ENCODE measurements around the gene GRAP. TPM values are rescaled to one million over a fixed set of nuclear protein-coding genes. Genes with fewer than 3 reads are reported as not detected.
"Not testable (repeated sequence)": the region's sequence is repeated elsewhere in the genome, so short reads cannot be mapped to it uniquely, and the experiment has no call there.

Gene GRAP
- 10 to 100 TPM; 31.9 to 85.5 (median 45.6) TPM for total RNA-seq
- polyA plus RNA-seq, result 100 to 1,000 TPM in 1 of 2 donors, 10 to 100 TPM in 1; 97.6 to 162 TPM
- total RNA-seq, result 64.7 reads per million, percentile 76 among the genes with 10 or more reads in this experiment

DNA sequence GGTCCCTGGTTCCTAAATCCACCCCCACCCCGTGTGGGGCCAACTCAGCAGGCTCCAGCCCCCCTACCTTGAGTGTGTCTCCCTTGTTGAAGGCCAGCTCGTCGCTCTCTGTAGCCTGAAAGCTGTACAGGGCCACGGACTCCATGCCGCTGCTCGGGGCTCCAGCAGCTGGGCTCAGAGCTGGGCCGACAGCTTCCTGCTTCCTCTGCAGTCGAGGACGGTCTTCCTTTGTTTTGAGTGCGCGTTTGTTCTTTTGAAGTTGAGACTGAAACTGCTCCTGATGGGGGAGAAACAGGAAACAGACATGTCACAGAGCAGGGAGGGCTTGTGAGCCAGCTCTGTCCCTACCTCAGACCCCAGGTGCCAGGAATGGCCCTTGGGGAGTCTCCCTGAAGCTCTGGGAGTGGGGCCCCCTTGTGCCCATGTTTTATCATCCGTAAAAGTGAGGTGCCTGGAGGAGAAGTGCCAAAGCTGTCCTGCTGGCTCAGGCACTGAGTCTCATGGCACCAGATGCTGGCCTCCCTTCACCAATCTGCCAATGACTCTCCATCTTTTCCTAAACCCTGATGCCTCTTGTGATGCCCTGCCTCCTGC, at the start of gene GRAP:
GRAP (minus strand) TSS at position 176 of the 594 bp plus-strand sequence; CDS start at position 145, 31 bp downstream.
- H3K9me3 Mint-ChIP-seq; H3K27ac Mint-ChIP-seq; H3K4me3 Mint-ChIP-seq; H3K27ac ChIP-seq (ENCODE audit: low read depth, low read length); intact Hi-C loops (cut with micrococcal nuclease); H3K9me3 ChIP-seq (ENCODE audit: control insufficient read depth in 2 of 3, low read length in 3 of 3); H3K36me3 Mint-ChIP-seq; H3K4me3 ChIP-seq (ENCODE audit: low read length); DNase-seq; H3K4me1 ChIP-seq (ENCODE audit: control insufficient read depth in 2 of 2, insufficient read depth in 2 of 2, low read length in 2 of 2); CTCF ChIA-PET; H3K27me3 ChIP-seq (ENCODE audit: control insufficient read depth in 2 of 2, insufficient read depth in 2 of 2, low read length in 2 of 2); POLR2A ChIA-PET; H3K4me1 Mint-ChIP-seq; H3K27me3 Mint-ChIP-seq; H3K36me3 ChIP-seq (ENCODE audit: control insufficient read depth in 2 of 3, insufficient read depth in 3 of 3, low read length in 3 of 3): not testable (repeated sequence)
- ATAC-seq, result peak; percentile 86

DNA sequence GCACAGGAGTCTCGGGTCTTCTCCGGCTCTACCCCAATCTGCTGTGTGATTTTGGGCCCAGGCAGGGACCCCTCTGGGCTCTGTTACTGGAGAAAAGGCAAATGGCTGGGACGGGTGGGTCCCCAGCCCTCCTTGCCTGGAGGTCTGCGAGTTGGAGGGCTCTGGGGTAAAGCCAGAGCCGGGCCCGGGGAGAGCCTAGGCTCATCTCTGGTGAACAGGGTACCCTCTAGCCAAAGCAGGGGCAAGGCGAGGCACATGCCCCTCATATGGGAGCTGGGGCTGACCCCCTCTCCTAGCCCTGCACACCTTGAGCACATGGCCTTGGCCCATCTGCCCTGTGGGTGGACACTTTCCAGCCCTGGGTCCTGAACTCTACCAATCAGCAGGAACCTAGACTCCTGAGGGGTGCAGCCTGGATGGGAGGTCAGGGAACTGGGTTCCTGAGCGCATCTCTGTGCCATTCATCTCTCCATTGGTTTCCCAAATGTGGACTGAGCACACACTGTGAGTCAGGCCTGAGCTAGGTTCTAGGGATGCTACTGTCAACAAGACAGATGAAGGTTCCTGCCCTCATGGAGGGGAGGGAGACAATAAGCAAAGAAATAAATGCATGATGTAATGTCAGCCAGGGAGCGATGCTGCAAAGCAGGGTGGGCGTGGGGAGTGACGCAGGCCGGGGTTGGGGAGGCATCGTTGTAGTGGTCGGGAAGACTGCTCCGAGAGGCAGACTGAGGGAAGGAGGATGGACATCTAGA, 47.1 kb upstream of the GRAP start:
- POLR2A ChIA-PET; ATAC-seq; CTCF ChIA-PET; H3K27me3 ChIP-seq (ENCODE audit: control insufficient read depth in 2 of 2, insufficient read depth in 2 of 2, low read length in 2 of 2); DNase-seq; H3K36me3 Mint-ChIP-seq; H3K4me1 ChIP-seq (ENCODE audit: control insufficient read depth in 2 of 2, insufficient read depth in 2 of 2, low read length in 2 of 2); H3K27ac Mint-ChIP-seq; H3K27ac ChIP-seq (ENCODE audit: low read depth, low read length); H3K27me3 Mint-ChIP-seq; H3K4me3 Mint-ChIP-seq; H3K9me3 ChIP-seq (ENCODE audit: control insufficient read depth in 2 of 3, low read length in 3 of 3); H3K36me3 ChIP-seq (ENCODE audit: control insufficient read depth in 2 of 3, insufficient read depth in 3 of 3, low read length in 3 of 3); H3K9me3 Mint-ChIP-seq; H3K4me3 ChIP-seq (ENCODE audit: low read length); H3K4me1 Mint-ChIP-seq; intact Hi-C loops (cut with micrococcal nuclease): not testable (repeated sequence)

DNA sequence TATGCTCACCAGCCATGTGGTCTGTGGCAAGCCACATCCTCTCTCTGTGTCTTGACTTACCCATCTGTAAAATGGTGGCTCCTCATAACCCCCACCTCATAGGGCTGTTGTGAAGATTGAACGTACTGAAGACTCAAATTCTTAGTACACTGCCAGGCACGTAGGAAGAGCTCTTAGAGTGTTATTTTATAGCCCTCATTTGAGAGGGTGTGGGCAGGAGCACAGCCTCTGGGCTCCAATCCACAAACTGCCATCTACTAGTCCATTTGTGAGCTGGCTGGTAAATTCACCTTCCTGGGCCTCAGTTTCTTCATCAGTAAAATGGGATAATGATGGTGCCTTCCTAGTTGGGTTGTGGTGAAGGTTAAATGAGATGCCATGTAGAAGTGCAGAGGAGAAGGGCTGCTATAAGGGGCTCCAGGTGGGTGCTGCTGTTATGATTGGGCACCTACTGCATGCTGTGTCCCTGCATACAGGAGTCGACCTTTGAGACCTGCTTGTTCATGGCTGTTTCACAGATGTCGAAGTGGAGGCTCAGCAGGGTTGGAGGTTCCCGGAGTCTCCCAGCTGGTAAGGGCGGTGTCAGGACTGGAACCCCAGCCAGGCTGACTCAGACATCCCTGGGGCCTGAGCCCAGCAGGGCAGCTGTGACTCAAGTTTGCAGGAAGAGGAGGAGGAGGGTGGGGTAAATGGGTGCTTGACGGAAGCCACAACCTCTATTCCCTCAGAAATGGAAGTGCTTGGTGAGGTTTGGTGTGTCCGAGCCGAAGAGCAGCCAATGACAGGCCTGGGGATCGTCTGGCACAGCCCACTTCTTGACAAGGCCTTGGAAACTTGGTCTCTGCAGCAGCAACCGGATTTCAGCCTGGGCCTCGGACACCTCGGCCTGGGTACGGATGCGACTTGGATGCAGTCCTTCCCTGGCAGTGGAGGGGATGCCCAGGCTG, 46.3 kb upstream of the GRAP start:
- H3K36me3 Mint-ChIP-seq; H3K9me3 Mint-ChIP-seq; H3K36me3 ChIP-seq (ENCODE audit: control insufficient read depth in 2 of 3, insufficient read depth in 3 of 3, low read length in 3 of 3); H3K4me1 Mint-ChIP-seq; H3K4me3 ChIP-seq (ENCODE audit: low read length); intact Hi-C loops (cut with micrococcal nuclease); H3K9me3 ChIP-seq (ENCODE audit: control insufficient read depth in 2 of 3, low read length in 3 of 3); H3K27ac ChIP-seq (ENCODE audit: low read depth, low read length); H3K27ac Mint-ChIP-seq; H3K27me3 Mint-ChIP-seq; H3K4me3 Mint-ChIP-seq; POLR2A ChIA-PET; DNase-seq; H3K4me1 ChIP-seq (ENCODE audit: control insufficient read depth in 2 of 2, insufficient read depth in 2 of 2, low read length in 2 of 2); ATAC-seq; CTCF ChIA-PET; H3K27me3 ChIP-seq (ENCODE audit: control insufficient read depth in 2 of 2, insufficient read depth in 2 of 2, low read length in 2 of 2): not testable (repeated sequence)

DNA sequence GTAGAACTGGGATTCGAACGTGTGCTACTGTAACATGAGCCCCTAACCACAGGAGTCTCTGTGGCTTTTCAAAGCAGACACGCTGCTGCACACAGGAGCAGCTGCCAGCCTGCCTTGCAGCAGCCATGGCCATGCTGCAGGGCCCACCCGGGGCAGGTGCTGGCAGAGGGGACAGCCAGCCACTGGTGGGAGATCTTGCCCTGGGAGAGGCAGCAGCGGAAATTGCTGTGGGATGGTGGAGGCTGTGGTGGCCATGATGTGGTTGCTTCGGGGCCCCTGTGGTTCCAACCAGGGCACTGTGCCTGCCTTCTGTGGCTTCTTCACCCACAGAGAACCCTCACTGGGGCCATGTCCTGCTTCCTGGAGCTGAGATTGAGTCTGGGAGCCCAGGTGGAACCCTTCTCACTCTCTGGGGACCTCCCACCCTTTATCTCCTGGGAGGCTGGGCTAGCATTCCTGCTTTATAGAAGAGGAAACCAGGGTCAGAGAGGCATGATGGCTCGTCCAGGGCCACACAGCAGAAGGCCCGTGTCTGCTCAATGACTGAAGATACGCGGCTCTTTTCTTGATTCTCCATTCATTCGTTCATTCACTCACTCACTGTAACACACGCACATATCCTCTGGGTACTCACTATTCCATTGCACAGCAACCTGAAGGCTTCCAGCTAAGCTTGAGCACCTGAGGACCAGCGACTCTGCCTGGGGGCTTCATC, 43.5 kb upstream of the GRAP start:
- H3K4me3 Mint-ChIP-seq; H3K27me3 ChIP-seq (ENCODE audit: control insufficient read depth in 2 of 2, insufficient read depth in 2 of 2, low read length in 2 of 2); H3K27me3 Mint-ChIP-seq; H3K27ac Mint-ChIP-seq; H3K9me3 Mint-ChIP-seq; H3K4me1 ChIP-seq (ENCODE audit: control insufficient read depth in 2 of 2, insufficient read depth in 2 of 2, low read length in 2 of 2); H3K36me3 ChIP-seq (ENCODE audit: control insufficient read depth in 2 of 3, insufficient read depth in 3 of 3, low read length in 3 of 3); H3K4me3 ChIP-seq (ENCODE audit: low read length); H3K4me1 Mint-ChIP-seq; intact Hi-C loops (cut with micrococcal nuclease); H3K27ac ChIP-seq (ENCODE audit: low read depth, low read length); POLR2A ChIA-PET; DNase-seq; H3K9me3 ChIP-seq (ENCODE audit: control insufficient read depth in 2 of 3, low read length in 3 of 3); H3K36me3 Mint-ChIP-seq; CTCF ChIA-PET: not testable (repeated sequence)
- ATAC-seq, result peak; percentile 74

DNA sequence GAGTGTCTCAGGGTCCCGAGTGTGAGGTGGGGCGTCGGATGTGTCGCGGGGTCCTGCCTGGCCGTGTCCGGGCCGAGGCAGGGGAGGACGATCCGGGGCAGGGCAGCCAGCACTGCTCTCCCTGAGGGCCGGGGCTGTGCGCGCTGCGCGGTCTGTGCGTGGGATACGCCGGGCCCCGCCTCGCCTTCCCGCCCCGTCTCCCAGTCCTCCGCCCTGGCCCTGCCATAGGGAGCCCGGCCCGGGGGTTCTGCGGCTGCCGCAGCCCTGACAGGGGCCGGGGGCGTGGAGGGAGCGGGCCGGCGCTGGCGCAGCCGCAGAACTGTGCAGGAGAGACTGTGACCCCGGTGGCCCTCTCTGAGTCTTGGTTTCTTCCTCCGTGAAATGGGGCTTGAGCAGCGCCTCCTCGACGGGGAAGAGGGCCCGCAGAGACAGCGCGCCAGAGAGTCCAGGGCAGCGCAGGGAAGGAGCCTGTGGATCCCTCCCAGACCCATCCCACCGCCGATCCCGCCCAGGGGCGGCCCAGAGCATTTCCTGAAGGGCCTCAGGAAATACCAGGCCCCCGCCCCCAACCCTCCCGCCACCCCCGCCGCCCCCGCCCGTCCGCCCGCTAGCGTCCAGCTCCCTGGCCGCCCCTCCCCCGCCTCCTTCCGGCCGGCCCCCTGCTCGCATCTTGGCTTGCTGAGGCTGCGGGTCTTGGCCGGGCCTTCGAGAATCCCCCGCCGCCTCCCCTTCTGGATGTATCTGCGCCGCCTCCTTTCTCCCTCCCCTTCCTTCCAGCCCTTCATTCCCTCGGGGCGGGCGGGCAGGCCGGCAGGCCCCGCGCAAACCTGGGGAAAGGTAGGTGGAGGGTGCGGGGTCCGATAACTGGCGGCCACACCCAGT, 42.3 kb upstream of the GRAP start:
- H3K4me1 ChIP-seq (ENCODE audit: control insufficient read depth in 2 of 2, insufficient read depth in 2 of 2, low read length in 2 of 2); H3K27ac ChIP-seq (ENCODE audit: low read depth, low read length); CTCF ChIA-PET; H3K36me3 ChIP-seq (ENCODE audit: control insufficient read depth in 2 of 3, insufficient read depth in 3 of 3, low read length in 3 of 3); H3K27ac Mint-ChIP-seq; H3K27me3 Mint-ChIP-seq; H3K4me3 Mint-ChIP-seq; intact Hi-C loops (cut with micrococcal nuclease); POLR2A ChIA-PET; H3K36me3 Mint-ChIP-seq; H3K9me3 ChIP-seq (ENCODE audit: control insufficient read depth in 2 of 3, low read length in 3 of 3); H3K9me3 Mint-ChIP-seq; H3K4me1 Mint-ChIP-seq; H3K4me3 ChIP-seq (ENCODE audit: low read length); H3K27me3 ChIP-seq (ENCODE audit: control insufficient read depth in 2 of 2, insufficient read depth in 2 of 2, low read length in 2 of 2): not testable (repeated sequence)
- peak in 1 of 9 donors; percentile 0 for DNase-seq
- peak; percentile 25 for ATAC-seq

DNA sequence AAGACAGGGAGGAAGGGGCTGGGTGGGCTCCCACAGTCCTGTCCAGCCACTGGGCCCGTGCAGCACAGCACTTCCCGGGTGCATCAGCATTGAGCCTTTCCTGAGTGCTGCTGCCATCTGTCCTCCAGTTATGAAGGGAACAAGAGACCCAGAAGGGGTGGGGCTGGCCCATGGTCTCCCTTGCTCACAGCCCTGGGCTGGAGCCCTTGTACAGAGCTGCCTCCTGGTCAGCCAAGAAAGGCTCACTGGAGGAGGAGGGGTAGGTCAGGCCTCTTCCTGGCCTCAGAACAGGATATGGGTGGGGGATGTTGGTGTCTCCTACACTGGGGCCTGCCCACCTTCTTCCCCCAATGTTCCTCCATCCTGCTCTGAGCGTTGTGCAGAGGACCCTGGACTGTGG, 30.6 kb upstream of the GRAP start:
- H3K4me1 Mint-ChIP-seq; H3K36me3 Mint-ChIP-seq; H3K27me3 ChIP-seq (ENCODE audit: control insufficient read depth in 2 of 2, insufficient read depth in 2 of 2, low read length in 2 of 2); H3K4me3 Mint-ChIP-seq; CTCF ChIA-PET; H3K4me3 ChIP-seq (ENCODE audit: low read length); H3K36me3 ChIP-seq (ENCODE audit: control insufficient read depth in 2 of 3, insufficient read depth in 3 of 3, low read length in 3 of 3); H3K4me1 ChIP-seq (ENCODE audit: control insufficient read depth in 2 of 2, insufficient read depth in 2 of 2, low read length in 2 of 2); H3K27ac ChIP-seq (ENCODE audit: low read depth, low read length); H3K9me3 Mint-ChIP-seq; ATAC-seq; intact Hi-C loops (cut with micrococcal nuclease); POLR2A ChIA-PET; H3K9me3 ChIP-seq (ENCODE audit: control insufficient read depth in 2 of 3, low read length in 3 of 3); H3K27me3 Mint-ChIP-seq; H3K27ac Mint-ChIP-seq; DNase-seq: not testable (repeated sequence)
